GM12878 (cell line): ENCODE measurements around the gene ZNF423. TPM values are rescaled to one million over a fixed set of nuclear protein-coding genes. Genes with fewer than 3 reads are reported as not detected.

Experiments used
- ATAC-seq: fragments of 200-7000 bp; cut with Tn5 transposase; 3 replicates; pipeline ENCODE4 v1.9.1; 2020; ENCODE audit warnings: mild to moderate bottlenecking, moderate library complexity
- BruUV-seq: library from RNA; stranded (reverse); fragments of 400-500 nt; replicated peaks from 2 replicates; lab custom pipeline; 2021; lab: Mats Ljungman, UMichigan
- CTCF ChIA-PET: fragments of 300-600 bp; sonication (Branson Sonifier 250); formaldehyde crosslinking; extraction: SDS; loops from one replicate; lab custom pipeline; 2021; ENCODE audit warnings: inconsistent platforms; lab: Yijun Ruan, JAX
- POLR2A ChIA-PET: fragments of 350-600 bp; formaldehyde crosslinking; extraction: SDS; loops from one replicate; lab custom pipeline; 2021; ENCODE audit warnings: inconsistent platforms; lab: Charles Lee
- RAD21 ChIA-PET: fragments of 300-600 bp; sonication (Branson Sonifier 250); formaldehyde crosslinking; loops from one replicate; lab custom pipeline; 2023; ENCODE audit warnings: antibody characterized with exemption; ENCODE audit not compliant: unreplicated experiment; lab: Charles Lee
- SMC1A ChIA-PET: fragments of 300-600 bp; sonication (Branson Sonifier 250); formaldehyde crosslinking; loops from one replicate; lab custom pipeline; 2023; ENCODE audit not compliant: unreplicated experiment, uncharacterized antibody; lab: Charles Lee
- DNase-seq: peaks from one replicate; pipeline ENCODE4 v3.0.0-alpha.2; 2011; ENCODE audit warnings: low read depth, low spot score
- FAIRE-seq: peaks from 3 replicates; lab custom pipeline; 2011; peaks lifted over from hg19 to GRCh38; lab: Jason Lieb, UNC
- H2AFZ ChIP-seq: 2 replicates; pipeline ENCODE4 v1.6.0; 2011; ENCODE audit warnings: low read depth, low read length, control low read depth; ENCODE audit not compliant: control insufficient read depth
- H3K27ac ChIP-seq: 2 replicates; pipeline ENCODE4 v1.5.1; 2011; ENCODE audit warnings: control low read depth; ENCODE audit not compliant: control insufficient read depth, insufficient read depth
- H3K27me3 ChIP-seq, 2 experiments: replicated peaks in 1 of 2; 2 replicates each; pipeline versions ENCODE4 v1.6.0 to v1.6.1; 2011; ENCODE audit warnings: low read length in 1 of 2; ENCODE audit not compliant: control insufficient read depth in 2 of 2, insufficient read depth in 2 of 2
- H3K36me3 ChIP-seq, 2 experiments: 2 replicates each; pipeline ENCODE4 v1.5.1; 2011; ENCODE audit warnings: low read length in 1 of 2; ENCODE audit not compliant: control insufficient read depth in 2 of 2, insufficient read depth in 2 of 2
- H3K4me1 ChIP-seq: 2 replicates; pipeline ENCODE4 v1.6.1; 2011; ENCODE audit warnings: mild to moderate bottlenecking, low read length, moderate library complexity, mixed read lengths; ENCODE audit not compliant: control insufficient read depth, insufficient read depth
- H3K4me2 ChIP-seq: 2 replicates; pipeline ENCODE4 v1.6.0; 2011; ENCODE audit warnings: control low read depth; ENCODE audit not compliant: control insufficient read depth, insufficient read depth
- H3K4me3 ChIP-seq: fragments of 200-600 bp; sonication (generic); 2 replicates; pipeline ENCODE4 v1.5.1; 2016
- H3K79me2 ChIP-seq: 2 replicates; pipeline ENCODE4 v1.6.0; 2011; ENCODE audit warnings: low read length; ENCODE audit not compliant: control insufficient read depth, insufficient read depth
- H3K9ac ChIP-seq: 2 replicates; pipeline ENCODE4 v1.8.0; 2011; ENCODE audit warnings: low read length, control low read depth, mixed read lengths; ENCODE audit not compliant: control insufficient read depth, insufficient read depth
- H3K9me3 ChIP-seq: replicated peaks from 3 replicates; pipeline ENCODE4 v1.5.1; 2011; ENCODE audit warnings: mild to moderate bottlenecking, low read length; ENCODE audit not compliant: control insufficient read depth, insufficient read depth
- H4K20me1 ChIP-seq: 2 replicates; pipeline ENCODE4 v1.6.0; 2011; ENCODE audit not compliant: control insufficient read depth, insufficient read depth
- BCL11A ChIP-seq: IDR thresholded peaks from 2 replicates; pipeline ENCODE4 v1.6.1; 2011; ENCODE audit warnings: low read depth, low read length
- BRCA1 ChIP-seq: IDR thresholded peaks from 2 replicates; pipeline ENCODE4 v1.6.1; 2011; ENCODE audit warnings: low read depth, low read length, improper control_type of control experiment
- CBFB ChIP-seq: IDR thresholded peaks from 2 replicates; pipeline ENCODE4 v1.6.1; 2016; ENCODE audit warnings: antibody characterized with exemption, low read depth
- CHD1 ChIP-seq: IDR thresholded peaks from 2 replicates; pipeline ENCODE4 v1.6.1; 2012; ENCODE audit warnings: low read depth, low read length, improper control_type of control experiment
- HDGF ChIP-seq: fragments of 450-650 bp; IDR thresholded peaks from 2 replicates; pipeline ENCODE4 v1.6.1; 2016; ENCODE audit warnings: antibody characterized with exemption
- MTA2 ChIP-seq: fragments of 450-650 bp; IDR thresholded peaks from 2 replicates; pipeline ENCODE4 v1.6.1; 2016; ENCODE audit warnings: low read depth, mild to moderate bottlenecking, moderate library complexity
- NFYB ChIP-seq: IDR thresholded peaks from 2 replicates; pipeline ENCODE4 v1.6.1; 2011; ENCODE audit warnings: low read depth, mild to moderate bottlenecking, low read length, improper control_type of control experiment, moderate library complexity; ENCODE audit not compliant: insufficient read depth
- RELA ChIP-seq: fragments of 450-650 bp; IDR thresholded peaks from 2 replicates; pipeline ENCODE4 v1.8.0; 2014; ENCODE audit warnings: borderline replicate concordance; ENCODE audit not compliant: partially characterized antibody
- TARDBP ChIP-seq: IDR thresholded peaks from 2 replicates; pipeline ENCODE4 v1.6.1; 2016; ENCODE audit warnings: borderline replicate concordance
- TCF3 ChIP-seq: IDR thresholded peaks from 2 replicates; pipeline ENCODE4 v1.6.1; 2012; ENCODE audit warnings: low read depth, mild to moderate bottlenecking, low read length, borderline replicate concordance; ENCODE audit not compliant: insufficient read depth
- WGBS: methylation state at CpG from one replicate; pipeline ENCODE4 v1.1.6; 2016; ENCODE audit warnings: low lambda C conversion rate; ENCODE audit not compliant: insufficient replicate concordance, insufficient coverage; ENCODE audit errors: missing lambda C conversion rate; 5-methylcytosine and 5-hydroxymethylcytosine counted together
- in situ Hi-C: fragments of 300-500 bp; cut with MboI; formaldehyde crosslinking; loops from 9 replicates; pipeline ENCODE4 v1.14.3; 2018; ENCODE audit warnings: mixed read lengths
- intact Hi-C: fragments of 100-400 bp; cut with micrococcal nuclease; formaldehyde crosslinking; loops from one replicate; pipeline ENCODE4 v1.14.2; 2022; ENCODE audit not compliant: unreplicated experiment
- polyA plus RNA-seq, 11 experiments: library from polyadenylated mRNA; depleted of rRNA in 4 of 11; unstranded in 6 of 11; stranded (reverse) in 5 of 11; fragments of >200 nt; fragmentation: Nextera tagmentation in 4 of 11; fragmentation: Illumina TruSeq in 1 of 11; extraction: Ambion mirVana in 4 of 11; extraction: Trizol in 1 of 11; gene quantifications; 1 replicate in 1 of 11; 2 replicates in 10 of 11; pipeline versions ENCODE4 v1.2.1 to v1.2.3, GENCODE V29; 2011 to 2016; ENCODE audit warnings: inconsistent platforms in 2 of 11, missing spikeins in 2 of 11, low read depth in 1 of 11
- total RNA-seq, 4 experiments: library from RNA; depleted of rRNA in 3 of 4; stranded (reverse); fragments of >200 nt in 3 of 4; fragmentation: Illumina TruSeq in 1 of 4; extraction: Trizol in 1 of 4; gene quantifications; 2 replicates each; pipeline versions ENCODE4 v1.2.1 to v1.2.3, GENCODE V29; 2013 to 2021
- TF ChIP-seq, protein P1 (sequence below): fragments of 450-650 bp; IDR thresholded peaks from 2 replicates; pipeline ENCODE4 v1.6.1; 2017; ENCODE audit warnings: antibody characterized with exemption, mild to moderate bottlenecking, moderate library complexity
- TF ChIP-seq, protein P2 (sequence below): IDR thresholded peaks from 2 replicates; pipeline ENCODE4 v1.6.1; 2012; ENCODE audit warnings: low read depth, low read length, improper control_type of control experiment

The ZNF423 gene
- total and polyA plus RNA-seq, 10 of the 15 experiments (the other 5 are each of a cell fraction or from before 2014, with no cell fraction given): 0.03 to 0.64 (median 0.10) TPM

DNA sequence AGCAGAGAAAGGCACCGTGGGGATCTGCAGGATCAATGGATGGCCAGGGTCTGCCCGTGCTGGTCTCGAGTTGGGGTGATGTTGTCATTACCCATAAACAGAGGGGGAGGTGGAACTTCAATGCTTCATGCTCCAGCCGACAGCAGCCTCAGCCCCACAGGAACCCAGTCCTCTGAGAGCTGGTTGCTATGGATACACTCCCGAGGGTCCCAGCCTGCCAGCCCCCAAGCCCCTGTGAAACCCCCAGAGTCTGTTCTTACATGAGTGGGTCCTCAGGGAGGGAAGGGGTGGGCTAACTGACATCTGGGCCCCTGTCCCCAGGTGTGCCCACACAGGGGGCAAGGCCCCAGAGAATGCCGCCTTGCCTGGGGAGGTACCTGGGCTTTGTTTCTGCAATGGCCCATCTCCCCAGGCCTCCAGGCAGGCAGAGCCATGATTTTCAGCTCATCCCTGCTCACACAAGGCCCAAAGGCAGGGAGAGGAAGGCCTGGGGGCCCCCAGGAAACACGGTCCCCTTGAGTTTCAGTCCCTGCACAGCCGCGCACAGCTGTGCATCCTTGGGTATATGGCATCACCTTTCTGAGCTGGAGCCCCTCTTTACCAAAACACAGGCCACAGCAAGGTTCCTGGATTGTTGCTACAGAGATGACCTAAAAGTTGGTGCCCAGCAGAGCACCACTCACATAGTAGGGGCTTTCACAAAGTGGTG is 223.7 kb downstream of the ZNF423 start:
- no peak overlapping the region for H3K4me3 ChIP-seq
- no peaks in the 10 kb centered on the region; the same call in 1 of the 3 replicates for H3K9me3 ChIP-seq
- H3K27ac ChIP-seq: no peak overlapping the region
- H3K4me2 ChIP-seq: peak overlapping the region; percentile 22; the same call in 1 of the 2 replicates
- no peak for ATAC-seq
- ChIA-PET RAD21 (no interaction called here), CTCF (no interaction called here), SMC1A (no interaction called here), POLR2A (no interaction called here)
- H3K27me3 ChIP-seq: no peaks in the 10 kb centered on the region
- peak; percentile 72; the same call in 1 of the 2 replicates for TF ChIP-seq TCF3
- no peak for TF ChIP-seq RELA
- no TSS peak for BruUV-seq
- WGBS: 2% methylated on average over 9 of the region's 9 CpGs
- DNase-seq: no peak
- no peaks in the 10 kb centered on the region for H4K20me1 ChIP-seq
- no peaks in the 10 kb centered on the region for H3K79me2 ChIP-seq
- in situ Hi-C loops: no loop called here
- FAIRE-seq: no peak
- H3K4me1 ChIP-seq: peaks cover 19% of the 10 kb centered on the region
- no peaks in the 10 kb centered on the region for H3K36me3 ChIP-seq
- no peak overlapping the region for H3K9ac ChIP-seq
- intact Hi-C loops: no loop called here
- H2AFZ ChIP-seq: peak overlapping the region; percentile 28

DNA sequence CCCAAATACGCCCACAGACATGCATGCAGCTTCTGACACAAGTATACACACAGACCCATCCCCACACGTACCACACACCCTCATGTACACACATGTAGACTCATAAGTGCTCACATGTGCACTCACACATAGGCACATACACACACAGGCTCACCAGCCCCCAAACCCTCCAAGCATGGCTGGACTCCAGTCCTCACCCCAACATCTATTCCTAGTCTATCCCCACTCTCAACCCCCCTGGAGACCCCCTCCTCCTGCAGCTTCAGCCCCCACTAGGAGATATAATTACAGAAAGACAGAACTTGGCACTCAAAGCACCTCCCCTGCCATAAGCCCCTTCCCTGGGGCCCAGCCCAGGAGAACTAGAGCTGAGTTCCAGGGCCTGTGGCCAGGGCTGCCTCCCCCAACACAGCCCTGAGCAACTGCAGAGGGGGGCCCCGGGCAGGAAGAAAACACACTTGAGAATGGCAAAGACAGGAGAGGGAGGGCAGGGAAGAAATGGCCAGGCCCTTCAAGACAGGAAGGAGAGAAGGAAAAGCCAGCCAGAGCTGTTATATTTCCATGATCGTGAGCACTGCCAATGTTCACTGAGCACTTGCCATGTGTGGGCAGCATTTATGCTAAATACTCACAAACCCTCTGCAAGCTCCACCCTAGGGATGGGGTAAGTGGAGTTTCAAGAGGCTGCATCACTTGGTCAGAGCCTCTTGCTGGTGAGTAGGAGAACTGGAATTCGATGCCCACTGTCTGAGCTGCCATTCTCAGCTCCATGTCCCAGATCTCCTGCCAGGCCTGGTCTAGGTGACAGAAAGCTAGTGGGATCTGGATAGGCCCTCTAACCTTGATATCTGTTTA is 224.5 kb downstream of the ZNF423 start:
- Histone ChIP-seq H4K20me1 (no peaks in the 10 kb centered on the region), H3K27ac (no peak overlapping the region), H3K4me2 (peak overlapping the region; percentile 22; the same call in 1 of the 2 replicates), H2AFZ (no peak overlapping the region), H3K9me3 (no peaks in the 10 kb centered on the region; the same call in 1 of the 3 replicates), H3K79me2 (no peaks in the 10 kb centered on the region), H3K36me3 (no peaks in the 10 kb centered on the region), H3K4me1 (peaks cover 19% of the 10 kb centered on the region), H3K4me3 (no peak overlapping the region), H3K27me3 (no peaks in the 10 kb centered on the region), H3K9ac (no peak overlapping the region)
- 1% methylated on average over 5 of the region's 5 CpGs for WGBS
- ChIA-PET RAD21 (no interaction called here), POLR2A (no interaction called here), CTCF (no interaction called here), SMC1A (no interaction called here)
- intact Hi-C loops (no loop called here), in situ Hi-C loops (no loop called here)
- DNase-seq (no peak), ATAC-seq (no peak), FAIRE-seq (no peak)
- no TSS peak for BruUV-seq
- TF ChIP-seq, protein P1, sequence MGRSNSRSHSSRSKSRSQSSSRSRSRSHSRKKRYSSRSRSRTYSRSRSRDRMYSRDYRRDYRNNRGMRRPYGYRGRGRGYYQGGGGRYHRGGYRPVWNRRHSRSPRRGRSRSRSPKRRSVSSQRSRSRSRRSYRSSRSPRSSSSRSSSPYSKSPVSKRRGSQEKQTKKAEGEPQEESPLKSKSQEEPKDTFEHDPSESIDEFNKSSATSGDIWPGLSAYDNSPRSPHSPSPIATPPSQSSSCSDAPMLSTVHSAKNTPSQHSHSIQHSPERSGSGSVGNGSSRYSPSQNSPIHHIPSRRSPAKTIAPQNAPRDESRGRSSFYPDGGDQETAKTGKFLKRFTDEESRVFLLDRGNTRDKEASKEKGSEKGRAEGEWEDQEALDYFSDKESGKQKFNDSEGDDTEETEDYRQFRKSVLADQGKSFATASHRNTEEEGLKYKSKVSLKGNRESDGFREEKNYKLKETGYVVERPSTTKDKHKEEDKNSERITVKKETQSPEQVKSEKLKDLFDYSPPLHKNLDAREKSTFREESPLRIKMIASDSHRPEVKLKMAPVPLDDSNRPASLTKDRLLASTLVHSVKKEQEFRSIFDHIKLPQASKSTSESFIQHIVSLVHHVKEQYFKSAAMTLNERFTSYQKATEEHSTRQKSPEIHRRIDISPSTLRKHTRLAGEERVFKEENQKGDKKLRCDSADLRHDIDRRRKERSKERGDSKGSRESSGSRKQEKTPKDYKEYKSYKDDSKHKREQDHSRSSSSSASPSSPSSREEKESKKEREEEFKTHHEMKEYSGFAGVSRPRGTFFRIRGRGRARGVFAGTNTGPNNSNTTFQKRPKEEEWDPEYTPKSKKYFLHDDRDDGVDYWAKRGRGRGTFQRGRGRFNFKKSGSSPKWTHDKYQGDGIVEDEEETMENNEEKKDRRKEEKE: no peak
- TF ChIP-seq BCL11A (no peak), HDGF (no peak), BRCA1 (no peak), MTA2 (no peak), NFYB (no peak), TARDBP (no peak), CHD1 (no peak), CBFB (no peak), TCF3 (no peak)
- TF ChIP-seq, protein P2, sequence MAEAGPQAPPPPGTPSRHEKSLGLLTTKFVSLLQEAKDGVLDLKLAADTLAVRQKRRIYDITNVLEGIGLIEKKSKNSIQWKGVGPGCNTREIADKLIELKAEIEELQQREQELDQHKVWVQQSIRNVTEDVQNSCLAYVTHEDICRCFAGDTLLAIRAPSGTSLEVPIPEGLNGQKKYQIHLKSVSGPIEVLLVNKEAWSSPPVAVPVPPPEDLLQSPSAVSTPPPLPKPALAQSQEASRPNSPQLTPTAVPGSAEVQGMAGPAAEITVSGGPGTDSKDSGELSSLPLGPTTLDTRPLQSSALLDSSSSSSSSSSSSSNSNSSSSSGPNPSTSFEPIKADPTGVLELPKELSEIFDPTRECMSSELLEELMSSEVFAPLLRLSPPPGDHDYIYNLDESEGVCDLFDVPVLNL: no peak
